Islet of Langerhans (tissue), 1 donor: ENCODE measurements around the gene NMNAT2.

Source experiments
- FAIRE-seq: peaks from one replicate; lab custom pipeline; 2011; peaks lifted over from hg19 to GRCh38; lab: Jason Lieb, UNC

The NMNAT2 gene

DNA sequence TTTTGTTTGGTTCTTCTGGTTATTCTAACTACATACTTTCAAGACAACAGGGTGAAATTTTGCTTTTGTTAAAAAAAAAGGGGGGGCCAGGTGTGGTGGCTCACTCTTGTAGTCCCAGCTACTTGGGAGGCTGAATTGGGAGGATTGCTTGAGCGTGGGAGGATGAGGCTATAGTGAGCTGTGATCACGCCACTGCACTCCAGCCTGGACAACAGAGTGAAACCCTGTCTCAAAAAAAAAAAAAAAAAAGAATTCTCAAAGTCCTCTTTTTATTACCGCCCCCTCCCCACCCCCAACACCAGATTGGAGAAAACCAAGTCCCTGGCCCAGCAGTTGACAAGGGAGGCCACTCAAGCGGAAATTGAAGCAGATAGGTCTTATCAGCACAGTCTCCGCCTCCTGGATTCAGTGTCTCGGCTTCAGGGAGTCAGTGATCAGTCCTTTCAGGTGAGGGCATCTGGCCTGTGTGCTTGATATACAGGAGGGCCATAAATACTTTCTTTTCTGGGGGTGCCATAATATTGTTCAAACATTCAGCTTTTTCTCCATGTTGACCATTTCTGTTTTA lies 181.9 kb downstream of the NMNAT2 start:
- no peak for FAIRE-seq

DNA sequence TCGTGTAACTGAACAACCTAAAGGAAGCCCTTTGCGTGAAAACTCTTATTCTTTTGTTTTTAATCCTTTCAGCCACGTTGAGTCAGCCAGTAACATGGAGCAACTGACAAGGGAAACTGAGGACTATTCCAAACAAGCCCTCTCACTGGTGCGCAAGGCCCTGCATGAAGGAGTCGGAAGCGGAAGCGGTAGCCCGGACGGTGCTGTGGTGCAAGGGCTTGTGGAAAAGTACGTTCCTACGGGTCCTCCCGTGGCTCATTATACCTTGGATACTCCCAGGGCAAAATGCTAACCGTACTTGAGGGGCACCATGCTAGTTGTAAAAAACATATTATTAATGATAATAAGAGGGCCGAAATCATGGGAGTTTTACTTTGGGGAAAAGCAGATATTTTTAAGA lies 182.7 kb downstream of the NMNAT2 start:
- FAIRE-seq: no peak

- FAIRE-seq: no peak
Observed at GRCh38 chr1:183234660-183235476, 183.3 kb downstream of the NMNAT2 start.

DNA sequence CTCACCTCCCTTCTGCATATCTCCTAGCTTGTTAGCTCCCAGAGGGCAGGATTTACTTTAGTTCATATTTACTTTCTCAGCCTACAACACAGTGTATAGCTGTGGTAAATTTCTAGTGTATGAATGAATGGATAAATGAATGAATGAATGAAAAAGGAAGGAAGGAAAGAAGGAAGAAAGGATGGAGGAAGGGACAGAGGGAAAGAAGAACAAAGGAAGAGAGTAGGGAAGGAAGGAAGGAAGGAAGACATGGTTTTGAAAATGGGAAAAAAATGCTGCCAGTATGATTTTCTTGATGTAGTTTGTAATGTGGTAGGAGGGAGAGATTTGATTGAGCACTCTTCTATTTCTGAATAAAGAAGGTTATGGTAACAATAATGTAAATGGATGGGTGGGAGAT lies 185.1 kb downstream of the NMNAT2 start:
- no peak for FAIRE-seq

DNA sequence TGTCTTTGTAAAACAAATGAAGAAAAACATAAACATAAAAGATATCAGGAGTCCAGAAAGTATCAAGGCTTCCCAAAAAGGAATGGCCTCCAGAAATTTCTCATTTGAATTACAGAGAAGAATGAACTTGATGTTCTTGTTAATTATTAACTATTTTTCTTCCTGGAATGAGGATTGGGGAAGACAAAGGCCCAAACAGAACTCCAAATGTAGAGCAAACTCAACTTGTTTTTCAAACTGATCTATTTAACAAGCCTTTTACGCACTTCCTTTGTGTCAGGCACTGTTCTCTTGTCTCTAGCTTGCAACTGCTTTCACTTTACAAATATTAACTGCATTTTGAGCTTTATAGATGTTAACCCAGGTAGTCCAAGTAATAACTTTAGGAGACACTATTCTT lies 186.6 kb downstream of the NMNAT2 start:
- FAIRE-seq: no peak

- FAIRE-seq: no peak
Observed at GRCh38 chr1:183230413-183230812, 187.8 kb downstream of the NMNAT2 start.

DNA sequence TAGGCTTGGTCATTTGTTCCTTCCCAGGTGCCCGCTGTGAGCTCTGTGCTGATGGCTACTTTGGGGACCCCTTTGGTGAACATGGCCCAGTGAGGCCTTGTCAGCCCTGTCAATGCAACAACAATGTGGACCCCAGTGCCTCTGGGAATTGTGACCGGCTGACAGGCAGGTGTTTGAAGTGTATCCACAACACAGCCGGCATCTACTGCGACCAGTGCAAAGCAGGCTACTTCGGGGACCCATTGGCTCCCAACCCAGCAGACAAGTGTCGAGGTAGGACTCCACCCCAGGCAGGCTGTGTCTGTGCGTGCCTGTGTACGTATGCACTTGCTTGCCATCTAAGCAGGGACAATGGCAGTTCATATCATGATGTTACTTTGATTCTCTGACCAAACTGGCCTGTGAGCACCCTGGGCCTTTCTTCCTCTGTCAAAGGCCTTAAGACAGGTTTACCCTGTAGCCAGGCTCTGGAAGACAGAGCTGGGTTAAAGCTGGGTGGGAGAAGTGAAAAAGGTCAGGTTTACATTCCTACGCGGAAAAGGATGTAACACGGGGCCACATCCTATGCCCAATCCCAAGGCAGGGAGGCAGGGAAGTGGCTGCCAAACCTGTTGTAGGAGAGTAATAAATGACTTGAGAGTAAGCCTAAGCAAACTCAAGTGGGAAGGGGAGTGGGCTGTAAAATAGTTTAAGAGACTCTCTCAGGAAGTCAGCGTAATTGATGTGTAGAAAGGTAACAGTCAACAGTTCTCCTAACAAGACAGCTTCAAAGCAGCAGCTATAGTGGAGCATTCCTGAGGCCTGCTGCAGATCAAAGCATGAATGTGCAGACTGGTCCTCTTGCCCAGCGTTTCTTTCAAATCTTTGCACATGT lies 189.6 kb downstream of the NMNAT2 start:
- no peak for FAIRE-seq

GRCh38 chr1:183227422-183228346 lies 190.5 kb downstream of the NMNAT2 start:
- no peak for FAIRE-seq

DNA sequence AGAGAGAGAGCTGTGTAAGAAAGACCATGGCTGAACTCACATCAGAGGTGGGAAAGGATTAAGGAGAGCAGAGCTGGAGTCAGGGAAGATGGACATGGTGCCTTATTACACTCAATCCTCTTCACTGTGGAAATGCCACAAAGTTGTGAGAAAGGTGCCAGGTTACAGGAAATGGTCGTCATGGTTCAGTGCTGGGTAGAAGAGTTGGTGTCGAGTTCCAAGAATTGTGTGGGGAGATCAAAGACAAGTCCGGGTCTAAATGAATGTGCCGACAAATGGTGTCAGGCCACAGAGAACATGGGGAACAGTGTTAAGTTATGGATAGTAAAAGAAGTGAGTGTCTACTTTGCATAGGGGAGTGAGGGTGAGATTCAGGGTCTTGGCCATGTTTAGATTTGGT lies 191.2 kb downstream of the NMNAT2 start:
- no peak for FAIRE-seq

- no peak for FAIRE-seq
Observed at GRCh38 chr1:183226361-183226760, 191.8 kb downstream of the NMNAT2 start.

- no peak for FAIRE-seq
Observed at GRCh38 chr1:183223467-183223866, 194.7 kb downstream of the NMNAT2 start.

GRCh38 chr1:183222909-183223308 lies 195.3 kb downstream of the NMNAT2 start:
- FAIRE-seq: no peak

DNA sequence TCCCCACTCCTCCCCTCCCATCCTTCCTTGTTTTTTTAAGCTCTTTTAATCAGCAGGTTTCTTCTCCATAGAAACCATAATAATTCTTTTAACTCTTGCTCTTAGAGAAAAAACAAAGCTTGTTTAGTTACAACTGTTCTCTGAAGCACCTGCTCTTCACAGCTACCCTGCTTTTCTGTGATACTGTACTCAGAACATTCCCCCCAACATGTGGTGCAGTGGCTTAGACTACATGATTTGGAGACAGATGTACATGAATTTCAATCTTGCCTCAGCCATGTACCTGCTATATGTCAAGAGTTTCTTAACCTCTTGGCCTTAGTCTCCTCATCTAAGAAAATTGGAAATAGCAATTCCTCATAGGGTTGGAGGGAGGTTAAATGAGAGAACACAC lies 198.6 kb downstream of the NMNAT2 start:
- no peak for FAIRE-seq

GRCh38 chr1:183218971-183219615 lies 199.1 kb downstream of the NMNAT2 start:
- FAIRE-seq: no peak

DNA sequence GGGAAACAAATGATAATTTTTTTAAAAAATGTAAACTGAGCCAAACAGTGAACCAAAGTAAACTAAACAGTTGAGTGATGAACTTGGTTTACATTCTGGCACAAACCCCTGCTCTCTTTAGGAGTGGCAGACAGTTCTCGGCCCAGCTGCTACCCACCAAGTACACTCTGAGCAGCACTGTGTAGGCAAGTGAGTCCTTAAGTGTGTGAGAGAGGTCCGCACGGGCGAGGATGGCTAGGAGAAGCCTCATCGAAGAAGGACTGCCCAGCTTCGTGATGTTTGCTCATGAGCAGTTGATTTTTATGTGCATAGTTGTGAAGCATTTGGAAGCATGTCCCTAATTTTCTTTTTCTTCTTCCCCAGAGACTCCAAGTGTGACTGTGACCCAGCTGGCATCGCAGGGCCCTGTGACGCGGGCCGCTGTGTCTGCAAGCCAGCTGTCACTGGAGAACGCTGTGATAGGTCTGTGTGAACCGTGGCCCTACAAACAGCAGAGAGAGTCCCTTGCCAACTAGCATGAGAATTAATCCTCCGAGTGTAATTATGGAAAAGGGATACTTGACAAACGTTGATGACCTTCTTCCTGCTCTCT lies 200.1 kb downstream of the NMNAT2 start:
- FAIRE-seq: no peak

GRCh38 chr1:183215936-183216335 lies 202.2 kb downstream of the NMNAT2 start:
- no peak for FAIRE-seq

GRCh38 chr1:183215076-183215720 lies 203.0 kb downstream of the NMNAT2 start:
- FAIRE-seq: no peak

DNA sequence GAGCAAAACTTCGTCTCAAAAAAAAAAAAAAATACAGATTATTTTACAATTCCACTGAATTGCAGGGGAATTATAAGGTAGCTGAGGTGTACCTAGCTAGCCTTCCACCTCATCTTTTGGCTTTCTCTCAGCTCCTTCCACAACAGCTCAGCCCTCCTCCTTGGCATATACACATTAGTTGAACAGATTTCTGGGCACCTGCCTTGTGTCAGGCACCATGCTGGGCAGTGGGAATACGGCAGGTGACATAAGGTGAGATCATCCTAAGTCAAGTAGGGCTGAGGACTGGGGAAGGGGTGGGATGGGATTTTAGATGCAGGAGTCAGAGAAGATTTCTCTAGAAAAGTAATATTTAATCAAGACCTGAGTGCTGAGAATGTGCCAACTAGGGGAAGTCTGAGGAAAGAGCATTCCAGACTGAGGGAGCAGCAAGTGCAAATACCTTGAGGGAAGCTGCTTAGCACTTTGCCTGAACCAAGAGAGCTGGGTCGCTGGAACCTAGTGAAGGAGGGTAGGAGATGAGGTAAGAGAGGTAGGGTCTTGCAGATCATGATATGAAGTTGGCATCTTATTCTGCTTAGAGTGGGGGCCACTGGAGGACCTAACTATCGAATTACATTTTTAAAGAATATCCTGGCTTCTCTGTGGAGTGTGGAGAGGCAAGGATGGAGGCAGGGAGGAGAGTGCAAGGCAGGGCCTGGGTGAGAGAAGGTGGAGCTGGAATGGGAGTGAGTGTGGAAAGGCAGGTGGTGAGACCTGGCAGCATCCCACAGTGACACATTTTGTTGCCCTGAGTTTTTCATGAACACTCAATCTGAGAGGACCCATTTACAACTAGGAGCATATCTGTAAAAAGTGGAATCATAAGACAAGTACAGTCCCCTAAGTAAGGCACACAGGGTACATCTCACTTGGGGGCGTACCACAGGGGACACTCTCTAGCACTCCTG lies 203.9 kb downstream of the NMNAT2 start:
- FAIRE-seq: no peak

DNA sequence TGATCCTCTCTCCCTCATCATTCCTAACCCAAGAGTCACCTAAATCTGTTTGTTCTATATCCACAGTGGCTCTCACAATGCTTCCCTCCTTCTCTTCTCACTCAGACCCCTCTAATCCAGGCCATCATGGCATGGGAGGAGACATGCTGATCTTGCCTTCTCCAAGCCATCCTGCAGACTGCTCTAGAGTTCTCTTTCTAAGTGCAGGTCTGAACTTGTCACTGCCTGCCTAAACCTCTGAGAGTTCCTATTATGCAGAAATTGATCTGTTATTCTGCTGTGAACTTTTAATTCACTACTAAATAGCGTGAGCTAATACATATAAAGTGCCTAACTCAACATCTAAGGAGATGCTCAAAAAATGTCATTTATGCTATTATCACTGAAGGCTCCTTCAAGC lies 205.3 kb downstream of the NMNAT2 start:
- FAIRE-seq: no peak
